GM19025 (cell line): ENCODE results near the gene LAP3.
A peak's percentile ranks its signal among the peaks of the same experiment; 100 is the strongest.
"Not testable (repeated sequence)": the region's sequence is repeated elsewhere in the genome, so short reads cannot be mapped to it uniquely, and the experiment has no call there.

Experiments
- ATAC-seq: cut with Tn5 transposase; IDR thresholded peaks from one replicate; pipeline ENCODE4 v1.9.1; 2021; ENCODE audit warnings: mild to moderate bottlenecking, low read depth, moderate library complexity; ENCODE audit not compliant: unreplicated experiment

LAP3 gene

GRCh38 chr4:17576932-17577664 is at the start of gene LAP3:
LAP3 (plus strand) TSS chr4:17577198; CDS start chr4:17577466, 268 bp downstream.
- peak; percentile 85 for ATAC-seq

- no peak for ATAC-seq
Observed at GRCh38 chr4:17528551-17529165, 48.3 kb upstream of the LAP3 start.

GRCh38 chr4:17531538-17532285 is 45.3 kb upstream of the LAP3 start:
- no peak for ATAC-seq

- ATAC-seq = no peak
Observed at GRCh38 chr4:17534705-17535104, 42.3 kb upstream of the LAP3 start.

GRCh38 chr4:17535242-17535641 is 41.8 kb upstream of the LAP3 start:
- ATAC-seq = peak; percentile 75

GRCh38 chr4:17535906-17536305 is 41.1 kb upstream of the LAP3 start:
- no peak for ATAC-seq

GRCh38 chr4:17537060-17537459 is 39.9 kb upstream of the LAP3 start:
- ATAC-seq = not testable (repeated sequence)

- no peak for ATAC-seq
Observed at GRCh38 chr4:17544205-17544604, 32.8 kb upstream of the LAP3 start.

GRCh38 chr4:17544831-17545234 is 32.2 kb upstream of the LAP3 start:
- ATAC-seq = no peak

- no peak for ATAC-seq
Observed at GRCh38 chr4:17545374-17546140, 31.4 kb upstream of the LAP3 start.

- no peak for ATAC-seq
Observed at GRCh38 chr4:17546222-17546621, 30.8 kb upstream of the LAP3 start.

GRCh38 chr4:17546678-17547077 is 30.3 kb upstream of the LAP3 start:
- no peak for ATAC-seq

- ATAC-seq = no peak
Observed at GRCh38 chr4:17550549-17550948, 26.4 kb upstream of the LAP3 start.

- ATAC-seq = no peak
Observed at GRCh38 chr4:17552427-17552826, 24.6 kb upstream of the LAP3 start.

- ATAC-seq = no peak
Observed at GRCh38 chr4:17554568-17554967, 22.4 kb upstream of the LAP3 start.

GRCh38 chr4:17556498-17556897 is 20.5 kb upstream of the LAP3 start:
- ATAC-seq = no peak

GRCh38 chr4:17557880-17558279 is 19.1 kb upstream of the LAP3 start:
- ATAC-seq = no peak

- ATAC-seq = no peak
Observed at GRCh38 chr4:17558941-17559708, 17.9 kb upstream of the LAP3 start.

GRCh38 chr4:17559709-17560048 is 17.3 kb upstream of the LAP3 start:
- no peak for ATAC-seq

- no peak for ATAC-seq
Observed at GRCh38 chr4:17560065-17560673, 16.8 kb upstream of the LAP3 start.
